HepG2 (cell line): ENCODE measurements around the gene CCDC74B. TPM values are rescaled to one million over a fixed set of nuclear protein-coding genes. Genes with fewer than 3 reads are reported as not detected.

Experiments used
- ATAC-seq: fragments of 200-7000 bp; cut with Tn5 transposase; 3 replicates; pipeline ENCODE4 v1.9.1; 2020; ENCODE audit warnings: mild to moderate bottlenecking, moderate library complexity
- BruUV-seq: library from RNA; stranded (reverse); fragments of 400-500 nt; replicated peaks from 2 replicates; lab custom pipeline; 2021; lab: Mats Ljungman, UMichigan
- CTCF ChIA-PET: fragments of 300-600 bp; formaldehyde crosslinking; extraction: SDS; loops from one replicate; lab custom pipeline; 2021; ENCODE audit warnings: low total read pairs, inconsistent platforms, low intra/inter-chr PET ratio; lab: Yijun Ruan, JAX
- POLR2A ChIA-PET: fragments of 350-600 bp; sonication (Branson Sonifier 250); formaldehyde crosslinking; loops from one replicate; lab custom pipeline; 2020; ENCODE audit warnings: antibody characterized with exemption, inconsistent platforms; lab: Yijun Ruan, JAX
- DNase-seq: peaks from one replicate; pipeline ENCODE4 v3.0.0-alpha.2; 2015; ENCODE audit warnings: low spot score
- FAIRE-seq: peaks from 3 replicates; lab custom pipeline; 2011; peaks lifted over from hg19 to GRCh38; lab: Jason Lieb, UNC
- H2AFZ ChIP-seq: one replicate; pipeline ENCODE4 v1.6.1; 2011; ENCODE audit warnings: low read length, inconsistent platforms
- H3K27ac ChIP-seq: fragments of 300-600 bp; 3 replicates; pipeline ENCODE4 v1.8.0; 2011; ENCODE audit warnings: mixed run types, mild to moderate bottlenecking, mixed read lengths, low read length, inconsistent platforms; ENCODE audit not compliant: insufficient read depth; ENCODE audit errors: extremely low read length
- H3K27me3 ChIP-seq, 2 experiments: fragments of 200-600 bp in 1 of 2; 2 replicates in 1 of 2; 3 replicates in 1 of 2; pipeline versions ENCODE4 v1.6.0 to v1.8.0; 2011; ENCODE audit warnings: low read length in 2 of 2, mild to moderate bottlenecking in 2 of 2, moderate library complexity in 2 of 2, inconsistent platforms in 1 of 2; ENCODE audit not compliant: insufficient read depth in 2 of 2, control insufficient read depth in 1 of 2
- H3K36me3 ChIP-seq, 2 experiments: fragments of 200-600 bp in 1 of 2; replicated peaks in 1 of 2; 2 replicates in 1 of 2; 3 replicates in 1 of 2; pipeline versions ENCODE4 v1.5.1 to v1.8.0; 2011; ENCODE audit warnings: low read length in 2 of 2, inconsistent platforms in 1 of 2; ENCODE audit not compliant: insufficient read depth in 2 of 2, control insufficient read depth in 1 of 2
- H3K4me1 ChIP-seq: 2 replicates; pipeline ENCODE4 v1.5.1; 2012; ENCODE audit warnings: low read length, inconsistent platforms; ENCODE audit not compliant: insufficient read depth
- H3K4me2 ChIP-seq: 2 replicates; pipeline ENCODE4 v1.6.0; 2011; ENCODE audit warnings: low read depth, low read length, inconsistent platforms
- H3K4me3 ChIP-seq, 3 experiments: fragments of 200-600 bp in 1 of 3; sonication (generic), shearing (Covaris generic) in 1 of 3; replicated peaks in 1 of 3; 2 replicates each; pipeline ENCODE4 v1.5.1; 2011 to 2016; ENCODE audit warnings: low read length in 3 of 3, inconsistent platforms in 2 of 3, low read depth in 2 of 3, mild to moderate bottlenecking in 2 of 3, control low read depth in 1 of 3, mixed read lengths in 1 of 3; ENCODE audit not compliant: insufficient read depth in 1 of 3
- H3K79me2 ChIP-seq: one replicate; pipeline ENCODE4 v1.6.1; 2011; ENCODE audit warnings: low read length, inconsistent platforms; ENCODE audit not compliant: insufficient read depth
- H3K9ac ChIP-seq: 2 replicates; pipeline ENCODE4 v1.6.0; 2011; ENCODE audit warnings: mild to moderate bottlenecking, low read depth, low read length, inconsistent platforms; ENCODE audit not compliant: insufficient read depth
- H3K9me3 ChIP-seq: 2 replicates; pipeline ENCODE4 v1.5.1; 2012; ENCODE audit warnings: mild to moderate bottlenecking, low read length
- H4K20me1 ChIP-seq: 2 replicates; pipeline ENCODE4 v1.6.0; 2011; ENCODE audit warnings: inconsistent platforms, mild to moderate bottlenecking, low read length, moderate library complexity; ENCODE audit not compliant: insufficient read depth
- CEBPB ChIP-seq: IDR thresholded peaks from 2 replicates; pipeline ENCODE4 v1.6.1; 2011; ENCODE audit warnings: low read depth, low read length, improper control_type of control experiment, borderline replicate concordance
- POLR2A ChIP-seq, 2 experiments: IDR thresholded peaks; 2 replicates each; pipeline ENCODE4 v1.6.1; 2011; ENCODE audit warnings: low read depth in 2 of 2, low read length in 2 of 2, mild to moderate bottlenecking in 1 of 2, moderate library complexity in 1 of 2; ENCODE audit not compliant: insufficient read depth in 1 of 2
- TP53 ChIP-seq: sonication (generic); formaldehyde crosslinking; conservative IDR thresholded peaks from 2 replicates; pipeline ENCODE4 v1.4.0; 2020; ENCODE audit warnings: missing genetic modification reagents
- ZMYM3 ChIP-seq: sonication (generic); formaldehyde crosslinking; IDR thresholded peaks from 2 replicates; pipeline ENCODE4 v1.5.1; 2020; ENCODE audit warnings: mild to moderate bottlenecking, missing genetic modification reagents
- ZNF12 ChIP-seq: sonication (generic); formaldehyde crosslinking; IDR thresholded peaks from 2 replicates; pipeline ENCODE4 v1.5.0; 2020; ENCODE audit warnings: missing genetic modification reagents
- WGBS: methylation state at CpG from one replicate; pipeline ENCODE4 v1.1.6; 2017; ENCODE audit warnings: low lambda C conversion rate; 5-methylcytosine and 5-hydroxymethylcytosine counted together
- in situ Hi-C: cut with HindIII; loops from 2 replicates; pipeline ENCODE4 v1.10.0; 2017; ENCODE audit warnings: low pct_unique_long_range_greater_than_20kb; ENCODE audit not compliant: extremely low pct_ligation_motif_present
- intact Hi-C: fragments of 100-400 bp; cut with micrococcal nuclease; formaldehyde crosslinking; loops from one replicate; pipeline ENCODE4 v1.10.0; 2022; ENCODE audit not compliant: unreplicated experiment
- polyA plus RNA-seq, 8 experiments: library from polyadenylated mRNA; depleted of rRNA in 3 of 8; stranded (reverse) in 7 of 8; unstranded in 1 of 8; fragments of >200 nt; fragmentation: Illumina TruSeq in 4 of 8; extraction: Trizol in 4 of 8; gene quantifications; 2 replicates each; pipeline versions ENCODE4 v1.2.1 to v1.2.3, GENCODE V29; 2011 to 2016; ENCODE audit warnings: low read depth in 4 of 8, missing spikeins in 1 of 8, mixed read lengths in 1 of 8; ENCODE audit not compliant: insufficient read depth in 1 of 8
- total RNA-seq, 5 experiments: library from RNA; depleted of rRNA; stranded (reverse); fragments of >200 nt; fragmentation: Illumina TruSeq; extraction: Trizol; gene quantifications; 2 replicates each; pipeline ENCODE4 v1.2.3, GENCODE V29; 2016; ENCODE audit warnings: low read depth in 1 of 5
- TF ChIP-seq, protein P1 (sequence below): sonication (generic); formaldehyde crosslinking; IDR thresholded peaks from 2 replicates; pipeline ENCODE4 v1.4.0; 2020; ENCODE audit warnings: missing genetic modification reagents, mild to moderate bottlenecking, borderline replicate concordance
- TF ChIP-seq, protein P2 (sequence below): sonication (generic); formaldehyde crosslinking; IDR thresholded peaks from 2 replicates; pipeline ENCODE4 v1.5.0; 2020; ENCODE audit warnings: mild to moderate bottlenecking, missing genetic modification reagents
- TF ChIP-seq, protein P3 (sequence below): sonication (generic); formaldehyde crosslinking; conservative IDR thresholded peaks from 2 replicates; pipeline ENCODE4 v1.4.0; 2020; ENCODE audit warnings: missing genetic modification reagents
- TF ChIP-seq, protein P4 (sequence below): sonication (generic); formaldehyde crosslinking; IDR thresholded peaks from 2 replicates; pipeline ENCODE4 v1.4.0; 2020; ENCODE audit warnings: missing genetic modification reagents, borderline replicate concordance

CCDC74B gene
- total and polyA plus RNA-seq, 2 of the 13 experiments (the other 11 are each of a cell fraction or from before 2014, with no cell fraction given) = 0.07 to 0.11 TPM

DNA sequence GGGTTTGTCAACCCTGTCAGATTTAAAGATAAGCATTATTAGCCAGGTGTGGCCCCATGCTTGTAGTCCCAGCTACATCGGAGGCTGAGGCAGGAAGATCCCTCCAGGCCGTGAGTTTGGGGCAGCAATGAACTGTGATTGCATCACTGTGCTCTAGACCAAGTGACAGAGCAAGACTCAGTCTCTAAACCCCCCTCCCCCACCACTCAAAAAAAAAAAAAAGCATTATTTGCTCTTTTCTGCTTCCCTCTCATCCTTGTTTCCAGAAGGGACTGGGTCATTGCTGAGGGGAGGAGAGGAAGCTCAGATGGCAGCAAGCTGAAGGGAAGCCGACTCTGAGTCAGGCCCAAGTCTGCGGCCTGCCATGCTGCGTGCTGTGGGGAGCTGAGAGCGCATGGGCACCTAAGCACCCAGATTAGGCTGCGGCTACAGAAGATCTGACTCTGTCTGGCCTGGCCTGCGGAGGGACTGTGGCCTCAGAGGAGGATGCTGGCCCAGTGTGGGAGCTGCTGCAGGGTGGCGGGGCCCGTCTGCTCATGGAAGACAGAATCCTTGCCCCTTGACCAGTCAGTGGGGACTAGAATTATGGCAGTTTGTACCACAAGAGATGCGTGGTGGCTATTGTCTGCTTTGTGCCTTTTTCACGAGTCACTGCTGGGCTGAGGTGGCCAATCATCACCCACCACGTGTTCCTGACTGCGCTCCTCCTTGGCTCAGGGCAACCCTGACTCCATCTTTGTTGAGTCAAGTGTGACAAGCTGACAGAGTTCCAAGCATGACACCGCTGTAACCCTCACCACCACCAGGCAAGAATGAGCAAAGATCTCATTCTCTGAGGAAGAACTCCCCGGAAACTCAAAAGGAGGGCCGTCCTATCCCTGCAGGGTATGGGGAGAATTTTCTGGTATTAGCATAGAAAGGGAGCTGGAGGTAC is 43.2 kb upstream of the CCDC74B start (continued):
- TF ChIP-seq, protein P1, sequence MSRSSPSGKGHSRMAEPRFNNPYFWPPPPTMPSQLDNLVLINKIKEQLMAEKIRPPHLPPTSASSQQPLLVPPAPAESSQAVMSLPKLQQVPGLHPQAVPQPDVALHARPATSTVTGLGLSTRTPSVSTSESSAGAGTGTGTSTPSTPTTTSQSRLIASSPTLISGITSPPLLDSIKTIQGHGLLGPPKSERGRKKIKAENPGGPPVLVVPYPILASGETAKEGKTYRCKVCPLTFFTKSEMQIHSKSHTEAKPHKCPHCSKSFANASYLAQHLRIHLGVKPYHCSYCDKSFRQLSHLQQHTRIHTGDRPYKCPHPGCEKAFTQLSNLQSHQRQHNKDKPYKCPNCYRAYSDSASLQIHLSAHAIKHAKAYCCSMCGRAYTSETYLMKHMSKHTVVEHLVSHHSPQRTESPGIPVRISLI (CRISPR knock-in tag) = peak; percentile 58; the same call in 1 of the 2 replicates
- peak; percentile 72; the same call in 1 of the 2 replicates for TF ChIP-seq CEBPB
- TF ChIP-seq POLR2A (IDR thresholded peaks at IDR 0.05; ENCODE audit: insufficient read depth in 1 of 2, low read depth in 2 of 2, low read length in 2 of 2) = peak in 1 of 2 experiments; percentile 41; a peak in 1 of 4 replicates
- TF ChIP-seq, all 625 proteins: peak for 9; not testable (repeated sequence) for 616

DNA sequence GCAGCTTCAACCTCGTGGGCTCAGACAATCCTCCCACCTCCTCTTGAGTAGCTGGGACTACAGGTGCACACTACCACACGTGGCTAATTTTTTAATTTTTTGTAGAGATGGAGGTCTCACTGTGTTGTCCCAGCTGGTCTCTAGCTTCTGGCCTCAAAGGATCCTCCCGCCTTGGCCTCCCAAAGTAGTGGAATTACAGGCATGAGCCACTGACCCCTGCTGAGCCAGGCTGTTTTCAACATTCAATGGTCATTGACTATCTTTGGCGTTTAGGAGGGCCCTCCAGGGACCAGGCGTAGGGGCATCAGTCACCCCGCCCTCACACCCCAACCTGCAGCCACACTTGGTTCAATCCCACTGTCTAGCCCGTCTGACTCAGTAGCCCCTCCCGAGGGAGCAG is 42.4 kb upstream of the CCDC74B start:
- Histone ChIP-seq H3K79me2 (peaks cover 22% of the 10 kb centered on the region), H3K4me1 (peaks cover 31% of the 10 kb centered on the region), H4K20me1 (no peaks in the 10 kb centered on the region), H3K4me2 (no peak overlapping the region), H3K9ac (no peak overlapping the region), H3K9me3 (no peaks in the 10 kb centered on the region), H2AFZ (no peak overlapping the region), H3K4me3 (no peak overlapping the region), H3K27me3 (no peaks in the 10 kb centered on the region), H3K36me3 (peaks cover 2 to 3% of the 10 kb centered on the region in 2 experiments; a peak in 3 of 5 replicates), H3K27ac (no peak overlapping the region)
- ChIA-PET CTCF (no interaction called here), POLR2A (interaction anchor here (2.7 kb wide), 1 partner anchor 1300 kb away, joined by 11 read pairs; no protein-coding TSS in a partner anchor)
- intact Hi-C loops (no loop called here), in situ Hi-C loops (loop anchor here (25.0 kb wide), 1 partner anchor 1300 kb away; the partner anchor contains the start of genes MZT2A and TUBA3D)
- BruUV-seq = no TSS peak
- ATAC-seq = no peak
- WGBS = 85% methylated on average over 8 of the region's 8 CpGs
- no peak for DNase-seq
- FAIRE-seq = peak; percentile 34
- TF ChIP-seq ZMYM3 (CRISPR knock-in tag) = no peak
- TF ChIP-seq TP53 (CRISPR knock-in tag) = no peak
- TF ChIP-seq, protein P2, sequence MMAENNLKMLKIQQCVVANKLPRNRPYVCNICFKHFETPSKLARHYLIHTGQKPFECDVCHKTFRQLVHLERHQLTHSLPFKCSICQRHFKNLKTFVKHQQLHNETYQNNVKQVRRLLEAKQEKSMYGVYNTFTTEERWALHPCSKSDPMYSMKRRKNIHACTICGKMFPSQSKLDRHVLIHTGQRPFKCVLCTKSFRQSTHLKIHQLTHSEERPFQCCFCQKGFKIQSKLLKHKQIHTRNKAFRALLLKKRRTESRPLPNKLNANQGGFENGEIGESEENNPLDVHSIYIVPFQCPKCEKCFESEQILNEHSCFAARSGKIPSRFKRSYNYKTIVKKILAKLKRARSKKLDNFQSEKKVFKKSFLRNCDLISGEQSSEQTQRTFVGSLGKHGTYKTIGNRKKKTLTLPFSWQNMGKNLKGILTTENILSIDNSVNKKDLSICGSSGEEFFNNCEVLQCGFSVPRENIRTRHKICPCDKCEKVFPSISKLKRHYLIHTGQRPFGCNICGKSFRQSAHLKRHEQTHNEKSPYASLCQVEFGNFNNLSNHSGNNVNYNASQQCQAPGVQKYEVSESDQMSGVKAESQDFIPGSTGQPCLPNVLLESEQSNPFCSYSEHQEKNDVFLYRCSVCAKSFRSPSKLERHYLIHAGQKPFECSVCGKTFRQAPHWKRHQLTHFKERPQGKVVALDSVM = peak; percentile 51; the same call in 1 of the 2 replicates
- TF ChIP-seq ZNF12 (CRISPR knock-in tag) = no peak
- TF ChIP-seq, protein P3, sequence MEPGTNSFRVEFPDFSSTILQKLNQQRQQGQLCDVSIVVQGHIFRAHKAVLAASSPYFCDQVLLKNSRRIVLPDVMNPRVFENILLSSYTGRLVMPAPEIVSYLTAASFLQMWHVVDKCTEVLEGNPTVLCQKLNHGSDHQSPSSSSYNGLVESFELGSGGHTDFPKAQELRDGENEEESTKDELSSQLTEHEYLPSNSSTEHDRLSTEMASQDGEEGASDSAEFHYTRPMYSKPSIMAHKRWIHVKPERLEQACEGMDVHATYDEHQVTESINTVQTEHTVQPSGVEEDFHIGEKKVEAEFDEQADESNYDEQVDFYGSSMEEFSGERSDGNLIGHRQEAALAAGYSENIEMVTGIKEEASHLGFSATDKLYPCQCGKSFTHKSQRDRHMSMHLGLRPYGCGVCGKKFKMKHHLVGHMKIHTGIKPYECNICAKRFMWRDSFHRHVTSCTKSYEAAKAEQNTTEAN (CRISPR knock-in tag) = no peak
- TF ChIP-seq, protein P4, sequence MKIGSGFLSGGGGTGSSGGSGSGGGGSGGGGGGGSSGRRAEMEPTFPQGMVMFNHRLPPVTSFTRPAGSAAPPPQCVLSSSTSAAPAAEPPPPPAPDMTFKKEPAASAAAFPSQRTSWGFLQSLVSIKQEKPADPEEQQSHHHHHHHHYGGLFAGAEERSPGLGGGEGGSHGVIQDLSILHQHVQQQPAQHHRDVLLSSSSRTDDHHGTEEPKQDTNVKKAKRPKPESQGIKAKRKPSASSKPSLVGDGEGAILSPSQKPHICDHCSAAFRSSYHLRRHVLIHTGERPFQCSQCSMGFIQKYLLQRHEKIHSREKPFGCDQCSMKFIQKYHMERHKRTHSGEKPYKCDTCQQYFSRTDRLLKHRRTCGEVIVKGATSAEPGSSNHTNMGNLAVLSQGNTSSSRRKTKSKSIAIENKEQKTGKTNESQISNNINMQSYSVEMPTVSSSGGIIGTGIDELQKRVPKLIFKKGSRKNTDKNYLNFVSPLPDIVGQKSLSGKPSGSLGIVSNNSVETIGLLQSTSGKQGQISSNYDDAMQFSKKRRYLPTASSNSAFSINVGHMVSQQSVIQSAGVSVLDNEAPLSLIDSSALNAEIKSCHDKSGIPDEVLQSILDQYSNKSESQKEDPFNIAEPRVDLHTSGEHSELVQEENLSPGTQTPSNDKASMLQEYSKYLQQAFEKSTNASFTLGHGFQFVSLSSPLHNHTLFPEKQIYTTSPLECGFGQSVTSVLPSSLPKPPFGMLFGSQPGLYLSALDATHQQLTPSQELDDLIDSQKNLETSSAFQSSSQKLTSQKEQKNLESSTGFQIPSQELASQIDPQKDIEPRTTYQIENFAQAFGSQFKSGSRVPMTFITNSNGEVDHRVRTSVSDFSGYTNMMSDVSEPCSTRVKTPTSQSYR (CRISPR knock-in tag) = no peak
